D721Med (cell line): ENCODE data around the gene SH2D4B.

Experiments used
- DNase-seq: peaks from one replicate; pipeline ENCODE4 v3.0.0; 2011; ENCODE audit warnings: low spot score; ENCODE audit not compliant: insufficient read length
- FAIRE-seq: peaks from 2 replicates; lab custom pipeline; 2011; peaks lifted over from hg19 to GRCh38; lab: Jason Lieb, UNC
- CTCF ChIP-seq: IDR thresholded peaks from 2 replicates; pipeline ENCODE4 v1.5.1; 2012; ENCODE audit warnings: mild to moderate bottlenecking, control low read depth; ENCODE audit not compliant: insufficient read depth; ENCODE audit errors: missing control alignments

Gene SH2D4B

GRCh38 chr10:80571352-80571751, 33.6 kb downstream of the SH2D4B start:
- FAIRE-seq (no peak), DNase-seq (no peak)
- no peak for TF ChIP-seq CTCF

- no peak for TF ChIP-seq CTCF
- DNase-seq (no peak), FAIRE-seq (no peak)
Measured at GRCh38 chr10:80579181-80579763, 41.6 kb downstream of the SH2D4B start.

GRCh38 chr10:80579849-80580637, 42.3 kb downstream of the SH2D4B start:
- FAIRE-seq (no peak), DNase-seq (no peak)
- TF ChIP-seq CTCF = no peak

- DNase-seq (no peak), FAIRE-seq (no peak)
Measured at GRCh38 chr10:80580638-80581468, 43.2 kb downstream of the SH2D4B start.

GRCh38 chr10:80581469-80581835, 43.8 kb downstream of the SH2D4B start:
- TF ChIP-seq CTCF = no peak
- DNase-seq (no peak), FAIRE-seq (no peak)

More at GRCh38 chr10:80580638-80581468, 43.2 kb downstream of the SH2D4B start:
- no peak for TF ChIP-seq CTCF

GRCh38 chr10:80582286-80582960, 44.7 kb downstream of the SH2D4B start:
- FAIRE-seq (no peak), DNase-seq (no peak)
- no peak for TF ChIP-seq CTCF
